TTC549 (cell line): ENCODE data around the gene KCNH1.

Source experiments
- FAIRE-seq: peaks from 2 replicates; lab custom pipeline; 2012; peaks lifted over from hg19 to GRCh38; lab: Jason Lieb, UNC

The KCNH1 gene

DNA sequence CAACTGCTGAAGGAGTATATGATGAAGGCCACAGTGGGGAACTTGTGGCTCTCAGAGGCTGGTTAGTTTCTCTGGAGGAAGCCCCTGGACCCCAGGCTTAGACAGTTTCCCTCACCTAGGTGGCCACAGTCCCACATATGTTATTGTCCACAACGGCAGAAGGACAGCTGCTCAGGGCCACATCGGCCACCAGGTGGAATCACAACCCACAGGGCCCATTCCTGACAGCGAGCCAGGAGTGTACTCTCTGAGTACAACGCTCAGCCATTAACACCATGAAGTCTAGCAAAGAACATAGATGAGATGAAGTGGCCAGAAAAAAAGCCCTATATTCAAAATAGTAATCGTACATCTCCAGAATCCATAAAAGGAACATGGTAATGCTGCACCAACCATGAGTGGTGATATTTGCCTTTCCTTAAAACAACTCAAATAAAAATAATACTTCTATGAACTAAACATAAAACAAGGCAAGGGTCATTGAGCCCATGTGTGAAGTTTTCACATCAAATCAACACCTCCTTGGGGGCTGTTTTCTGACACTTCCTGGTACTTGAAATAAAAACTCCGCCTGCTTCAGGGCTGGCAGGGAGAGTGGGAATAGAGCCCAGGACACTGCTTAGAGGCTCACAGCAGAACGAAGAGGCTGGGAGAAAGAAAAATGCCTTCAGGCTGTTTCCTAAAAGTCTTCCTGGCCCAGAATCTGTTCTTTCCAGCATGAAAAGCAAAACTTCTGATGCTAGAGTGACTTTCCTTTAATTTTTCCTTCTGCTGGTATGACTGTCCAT lies 421.9 kb downstream of the KCNH1 start:
- no peak for FAIRE-seq

DNA sequence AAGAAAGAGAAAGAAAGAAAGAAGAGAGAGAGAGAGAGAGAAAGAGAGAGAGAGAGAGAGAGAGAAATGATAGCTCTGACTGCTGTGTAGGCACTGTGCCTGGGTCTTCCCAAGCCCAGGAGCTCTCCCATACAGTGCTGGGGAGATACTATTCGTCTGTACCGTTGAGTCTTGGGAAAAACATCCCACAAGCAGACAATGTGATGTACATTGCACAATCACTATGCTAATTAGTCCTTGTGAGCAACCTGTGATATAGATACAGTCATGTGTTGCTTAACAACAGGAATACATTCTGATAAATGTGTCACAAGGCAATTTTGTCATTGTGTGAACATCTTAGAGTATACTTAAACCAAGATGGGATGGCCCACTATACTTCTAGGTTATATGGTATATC lies 424.2 kb downstream of the KCNH1 start:
- no peak for FAIRE-seq

DNA sequence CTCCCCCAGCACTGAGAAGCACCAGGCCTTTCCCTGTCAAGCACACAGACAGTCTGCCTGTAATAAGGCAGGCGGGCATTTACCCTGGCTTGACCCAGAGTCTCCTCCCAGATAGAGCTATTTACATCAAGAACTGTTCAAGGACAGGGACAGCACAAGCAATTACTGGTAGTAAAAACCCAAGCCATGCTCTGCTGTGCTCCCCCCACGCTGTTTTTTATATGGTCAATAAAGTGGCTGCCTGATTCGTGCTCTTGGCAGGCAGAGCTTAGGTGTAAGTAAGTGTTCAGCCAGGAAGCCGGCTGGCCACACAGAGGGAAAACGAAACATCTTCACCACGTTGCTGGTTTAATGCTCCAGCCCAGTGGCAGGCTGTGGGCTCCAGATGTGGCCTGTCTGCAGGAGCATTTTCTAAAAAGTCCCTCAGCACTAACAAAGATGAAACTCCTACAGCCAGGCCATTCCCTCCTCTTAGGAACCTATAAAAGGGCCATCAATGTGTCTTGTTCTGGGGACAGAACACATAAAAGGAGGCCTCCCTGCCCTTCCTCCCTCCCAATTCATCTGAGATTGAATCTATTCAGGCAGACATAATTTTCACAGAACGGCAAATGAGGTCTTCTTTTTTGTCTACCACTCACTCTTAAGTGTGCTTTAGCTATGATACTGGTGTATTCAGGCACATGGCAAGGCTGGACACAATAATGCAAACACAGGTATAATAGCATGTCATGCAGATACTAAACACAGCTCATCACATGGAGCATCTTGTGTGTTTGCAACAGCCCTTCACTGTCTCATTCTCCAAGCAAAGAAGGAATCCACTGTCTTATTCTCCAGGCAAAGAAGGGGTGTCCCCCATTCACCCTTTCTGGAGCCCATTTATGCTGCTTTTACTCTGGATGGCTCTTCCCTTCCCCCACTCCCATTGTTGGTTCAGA lies 426.4 kb downstream of the KCNH1 start:
- no peak for FAIRE-seq

DNA sequence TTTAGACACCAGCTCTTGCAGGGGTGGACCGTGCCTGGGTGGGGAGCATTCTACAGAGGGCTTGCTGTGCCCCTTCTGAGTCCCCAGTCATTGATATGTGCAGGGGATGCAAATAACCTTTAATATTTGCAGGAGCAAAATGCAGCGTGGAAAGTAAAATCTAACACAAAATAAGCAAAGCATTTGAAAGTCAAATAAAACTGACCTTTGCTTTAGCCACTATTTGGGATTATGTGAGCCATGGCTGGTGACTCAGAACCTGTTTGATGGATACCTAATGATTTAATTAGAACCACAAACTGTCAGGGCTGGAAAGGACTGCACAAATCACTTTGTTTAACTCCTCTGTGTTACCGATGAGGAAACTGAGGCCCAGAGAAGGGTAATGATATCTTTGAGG lies 427.7 kb downstream of the KCNH1 start:
- no peak for FAIRE-seq

DNA sequence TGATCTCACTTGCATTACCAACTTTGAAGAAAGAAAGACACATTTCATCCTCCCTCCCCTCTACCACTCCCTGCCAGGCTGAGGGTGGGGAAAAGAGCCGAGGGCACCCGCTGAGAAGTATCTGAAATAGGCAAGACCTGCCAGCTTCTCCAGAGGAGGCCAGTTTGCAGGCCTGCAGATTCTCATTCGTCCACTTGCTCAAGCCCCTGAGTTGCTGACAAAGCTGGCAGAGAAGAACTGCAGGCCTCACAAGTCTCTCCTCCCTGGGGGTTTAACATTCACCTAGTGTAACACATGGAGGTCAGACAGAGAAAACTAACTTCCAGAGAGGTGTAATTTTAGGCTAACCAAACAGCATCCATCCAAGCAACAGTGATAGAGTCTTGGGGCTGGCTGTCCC lies 428.9 kb downstream of the KCNH1 start:
- no peak for FAIRE-seq

DNA sequence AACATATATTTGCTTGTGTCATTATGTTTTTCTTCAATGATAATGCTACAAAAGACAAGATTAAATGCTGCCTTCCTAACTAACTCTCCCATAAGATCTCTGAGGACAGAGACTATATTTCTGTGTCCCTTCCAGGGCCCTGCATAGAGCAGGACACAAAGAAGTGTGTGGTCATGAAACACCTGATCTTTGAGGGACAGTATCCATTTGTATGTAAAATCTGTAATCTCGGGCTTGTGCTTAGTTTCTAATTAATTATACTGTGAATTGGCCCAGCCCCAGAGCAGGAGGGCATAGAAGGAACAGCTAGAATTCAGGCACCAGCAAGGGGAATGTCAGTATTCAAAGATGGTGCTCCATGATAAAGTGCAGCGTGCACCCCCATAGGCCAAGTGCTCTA lies 430.4 kb downstream of the KCNH1 start:
- no peak for FAIRE-seq

DNA sequence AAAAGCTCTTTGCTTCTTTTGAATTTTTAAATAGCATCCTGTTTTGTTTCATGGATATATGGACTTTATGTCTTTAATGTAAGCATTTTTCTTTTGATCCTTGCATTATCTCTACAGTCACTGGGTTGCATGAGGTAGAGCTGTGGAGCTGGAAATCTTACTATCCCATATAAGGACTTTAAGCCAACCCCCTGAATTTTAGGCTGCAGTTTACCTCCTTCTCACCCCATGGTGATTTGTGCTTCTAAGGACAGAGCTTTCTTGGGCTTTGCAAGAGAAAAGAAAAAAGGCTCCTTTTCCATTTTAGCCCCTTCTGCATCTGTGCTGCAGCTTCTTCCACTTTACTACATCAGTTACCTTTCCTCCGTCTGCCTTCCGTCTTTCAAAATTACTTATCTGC lies 431.4 kb downstream of the KCNH1 start:
- FAIRE-seq = no peak

DNA sequence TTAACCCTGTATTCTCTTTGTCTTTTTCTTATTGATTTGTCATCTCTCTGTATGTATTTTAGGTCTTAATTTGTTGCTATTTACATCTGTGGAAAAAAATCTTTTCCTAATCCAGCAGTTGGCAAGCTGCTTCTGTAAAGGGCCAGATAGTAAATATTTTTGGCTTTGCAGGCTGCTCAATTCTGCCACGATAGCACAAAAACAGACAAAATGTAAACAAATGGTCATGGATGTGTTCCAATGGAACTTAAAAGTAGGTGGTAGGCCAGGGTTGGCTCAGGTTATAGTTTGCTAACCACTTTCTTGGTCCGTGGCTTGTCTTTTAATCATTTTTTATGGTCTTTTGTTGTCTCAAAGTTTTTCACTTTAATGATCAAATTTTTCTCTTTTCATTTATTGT lies 433.4 kb downstream of the KCNH1 start:
- no peak for FAIRE-seq

DNA sequence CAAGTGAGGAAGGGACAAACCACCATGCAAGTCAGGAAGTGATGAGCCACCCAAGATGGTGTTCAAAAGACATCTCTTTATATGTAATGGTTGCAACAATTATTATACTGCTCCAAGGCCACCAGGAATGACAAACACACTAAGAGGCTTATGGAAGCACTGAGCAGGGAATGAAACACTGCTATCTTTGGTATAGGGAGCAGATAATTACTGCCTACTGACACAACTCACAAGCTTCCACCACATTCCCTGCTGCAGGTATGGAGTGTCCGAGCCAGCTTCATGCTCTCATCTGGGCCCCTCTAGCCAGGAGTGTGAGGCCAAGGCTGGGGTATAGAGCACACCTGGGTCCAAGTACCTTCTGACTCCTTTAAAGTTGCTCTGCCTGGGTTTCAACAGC lies 433.9 kb downstream of the KCNH1 start:
- FAIRE-seq = no peak

DNA sequence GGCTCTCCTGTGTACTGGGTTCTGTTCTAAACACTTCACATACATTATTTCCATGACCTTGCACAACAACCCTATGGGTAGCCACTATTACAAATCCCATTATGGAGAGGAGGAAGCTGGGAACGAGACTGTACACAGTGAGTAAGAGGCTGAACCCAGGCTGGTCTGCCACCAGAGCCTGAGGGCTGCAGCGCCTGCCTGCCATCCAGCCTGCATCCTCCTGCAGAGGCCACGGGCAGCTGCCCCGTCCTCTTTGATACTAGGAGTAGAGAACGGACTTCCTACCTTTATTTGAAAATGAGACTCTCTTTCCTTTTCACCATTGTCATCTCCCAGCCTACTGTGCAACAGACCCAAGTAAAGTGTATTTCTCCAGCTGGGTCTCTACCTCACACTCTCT lies 435.3 kb downstream of the KCNH1 start:
- no peak for FAIRE-seq

DNA sequence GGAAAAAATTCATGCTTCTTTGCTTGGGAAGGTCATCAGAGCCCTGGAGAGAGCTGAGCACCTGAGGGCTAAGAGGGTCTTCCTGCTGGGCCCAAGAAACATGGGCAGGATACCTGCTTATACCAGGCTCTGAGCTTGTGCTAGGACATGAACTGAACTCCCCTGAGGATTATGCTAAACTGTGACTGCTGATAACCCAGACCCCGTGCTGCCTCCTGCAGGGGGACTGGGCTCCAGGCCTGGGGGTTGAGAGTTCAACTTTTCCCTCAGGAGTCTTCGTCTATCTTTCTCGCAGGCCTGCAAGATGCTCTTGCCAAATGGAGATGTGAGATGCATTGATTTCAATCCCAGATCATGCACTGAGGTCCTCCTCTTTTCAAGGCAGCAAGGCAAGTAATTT lies 436.8 kb downstream of the KCNH1 start:
- FAIRE-seq = no peak

DNA sequence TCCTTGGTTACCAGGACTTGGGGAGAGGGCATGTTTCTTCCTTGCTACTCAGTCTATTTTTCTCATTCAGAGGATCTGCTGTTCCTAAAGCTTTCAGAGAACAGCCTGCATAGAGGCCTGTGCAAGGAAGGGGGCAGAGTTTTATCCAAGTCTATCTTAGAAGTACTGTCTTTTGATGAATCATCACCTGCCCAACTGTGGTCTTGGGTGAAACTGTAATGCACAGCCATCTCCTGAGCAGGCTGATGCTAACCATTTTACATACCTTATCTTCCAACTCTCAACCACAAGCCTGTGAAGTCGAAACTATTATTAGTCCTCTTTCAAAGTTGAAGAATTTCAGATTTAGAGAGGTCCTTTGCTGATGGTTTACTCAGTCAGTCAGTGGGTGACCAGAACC lies 437.2 kb downstream of the KCNH1 start:
- FAIRE-seq = no peak

DNA sequence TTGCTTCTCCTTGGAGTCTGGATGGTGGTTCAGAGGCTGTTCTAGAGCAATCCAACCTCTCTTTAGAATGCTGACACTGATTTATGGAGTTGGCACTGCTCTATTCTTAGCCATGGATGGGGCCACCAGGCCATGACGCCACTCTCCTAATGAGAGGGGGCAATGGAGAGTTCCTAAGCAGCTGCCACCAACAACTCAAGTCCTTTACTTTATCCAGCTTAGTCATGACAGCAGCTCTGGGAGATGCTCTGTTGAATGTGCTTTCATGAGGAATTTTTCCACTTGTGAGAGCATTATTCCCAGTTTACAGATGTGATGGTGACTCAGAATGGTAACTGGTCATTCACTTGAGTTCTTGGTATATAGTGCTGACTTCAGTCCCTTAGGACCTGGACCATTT lies 438.9 kb downstream of the KCNH1 start:
- FAIRE-seq = no peak

DNA sequence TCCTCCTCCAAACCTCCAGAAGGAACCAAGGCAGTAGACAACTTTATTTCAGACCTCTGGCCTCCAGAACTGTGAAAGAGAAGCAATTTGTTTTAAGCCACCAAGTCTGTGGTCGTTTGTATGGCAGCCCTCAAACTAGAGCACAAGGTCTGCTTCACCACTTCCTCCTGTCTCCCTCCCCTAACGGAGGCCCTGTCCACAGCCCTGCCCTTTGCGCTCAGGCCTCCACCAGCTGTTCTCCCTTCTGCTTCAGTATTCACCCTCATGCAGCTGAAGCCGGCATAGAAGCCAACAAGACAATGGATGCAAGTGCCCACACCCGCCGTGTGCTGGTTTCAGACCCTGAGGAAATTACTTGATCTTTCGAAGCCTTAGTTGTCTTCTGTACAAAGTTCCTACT lies 441.2 kb downstream of the KCNH1 start:
- no peak for FAIRE-seq

DNA sequence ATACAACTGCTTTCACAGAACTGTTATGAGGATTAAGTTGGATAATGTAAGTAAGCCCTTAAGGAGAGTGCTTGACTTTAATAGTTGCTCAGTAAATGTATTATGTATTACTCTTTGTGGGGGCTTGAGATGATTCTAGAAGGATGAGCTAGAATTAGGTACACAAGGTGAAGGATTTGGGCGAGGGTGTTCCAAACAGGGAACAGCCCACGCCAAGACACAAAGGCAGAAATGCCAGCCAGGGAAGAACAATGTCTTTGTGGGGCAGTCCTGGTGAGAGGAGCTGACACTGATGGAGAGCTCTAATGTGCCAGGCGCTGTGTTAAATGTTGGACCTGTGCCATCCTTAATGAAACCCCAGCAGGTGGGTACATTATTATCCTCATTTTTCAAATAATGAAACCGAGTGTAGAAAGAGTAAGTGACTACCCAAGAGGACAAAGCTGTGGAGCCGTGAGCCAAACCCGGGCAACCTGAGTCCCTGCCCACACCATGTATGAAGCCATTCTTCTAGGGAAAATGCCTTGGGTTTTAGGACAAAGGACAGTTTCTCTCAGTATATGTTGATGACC lies 442.8 kb downstream of the KCNH1 start:
- no peak for FAIRE-seq

DNA sequence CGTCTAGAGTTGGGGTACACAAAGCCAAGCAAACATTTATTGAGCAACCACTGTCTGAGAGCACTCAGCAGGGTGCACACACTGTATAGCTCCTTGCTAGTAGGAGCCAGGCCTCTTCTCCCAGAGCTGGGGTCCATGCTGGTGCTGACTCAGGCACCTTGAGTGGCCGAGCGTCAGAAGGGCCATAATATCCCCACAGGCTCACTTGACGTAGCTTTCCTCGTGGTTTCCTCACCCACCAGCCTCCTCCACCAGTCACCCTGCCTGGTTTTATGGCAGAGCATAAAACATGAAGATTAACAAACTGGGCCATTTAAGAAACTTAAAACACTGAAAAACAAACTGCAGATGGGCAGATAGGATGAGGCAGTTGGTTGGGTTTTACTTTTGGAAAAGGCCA lies 443.7 kb downstream of the KCNH1 start:
- no peak for FAIRE-seq

DNA sequence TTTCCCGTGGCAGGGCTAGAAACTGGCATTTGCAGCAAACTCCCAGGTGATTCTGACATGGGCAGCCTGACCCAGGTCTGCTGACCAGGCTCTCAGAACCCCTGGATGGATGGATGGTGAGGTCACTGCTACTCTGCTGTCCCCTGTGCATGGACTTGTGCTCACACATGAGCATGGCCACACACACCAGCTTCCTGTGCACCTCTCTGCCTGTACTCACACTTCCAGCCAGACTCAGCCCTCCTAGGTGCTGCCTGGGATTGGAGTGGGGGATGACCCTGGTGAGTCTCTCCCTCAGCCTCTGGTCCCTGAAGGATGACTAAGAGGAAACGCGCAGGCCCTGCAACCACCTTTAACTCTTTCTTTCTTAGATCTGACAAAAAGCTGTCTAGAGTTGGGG lies 444.1 kb downstream of the KCNH1 start:
- no peak for FAIRE-seq

DNA sequence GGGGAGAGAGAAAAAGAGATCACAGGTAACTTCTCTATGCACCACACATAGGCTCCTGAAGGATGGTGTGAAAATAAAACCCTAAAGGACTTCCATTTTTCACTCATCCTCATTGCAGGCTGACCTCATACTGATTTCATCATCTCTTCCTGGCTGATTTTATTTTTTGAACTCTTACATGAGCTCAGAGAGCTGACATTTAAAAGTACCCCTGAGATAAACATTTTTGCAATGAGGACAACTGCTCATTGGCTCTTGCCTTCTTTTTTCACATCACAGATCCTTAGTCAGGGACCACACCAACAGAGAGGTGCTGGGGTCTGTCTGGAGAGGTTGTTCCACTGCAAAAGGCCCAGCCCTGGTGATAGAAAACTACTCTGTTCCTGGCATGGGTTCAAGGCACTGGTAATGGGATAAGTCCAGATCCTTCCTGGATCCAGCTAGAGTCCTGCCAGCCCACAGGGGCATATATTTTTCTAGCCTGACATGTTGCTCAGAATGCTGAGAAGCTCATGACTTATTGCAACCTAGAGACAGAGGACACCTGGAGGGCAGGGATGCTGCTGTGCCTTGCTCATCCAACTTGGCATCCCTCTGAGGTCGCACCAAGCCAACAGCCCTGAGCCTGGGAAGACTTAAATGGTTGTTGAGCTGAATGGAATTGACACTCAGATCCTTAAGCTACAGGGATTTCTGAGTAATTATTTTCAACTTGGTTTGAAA lies 445.3 kb downstream of the KCNH1 start:
- no peak for FAIRE-seq

DNA sequence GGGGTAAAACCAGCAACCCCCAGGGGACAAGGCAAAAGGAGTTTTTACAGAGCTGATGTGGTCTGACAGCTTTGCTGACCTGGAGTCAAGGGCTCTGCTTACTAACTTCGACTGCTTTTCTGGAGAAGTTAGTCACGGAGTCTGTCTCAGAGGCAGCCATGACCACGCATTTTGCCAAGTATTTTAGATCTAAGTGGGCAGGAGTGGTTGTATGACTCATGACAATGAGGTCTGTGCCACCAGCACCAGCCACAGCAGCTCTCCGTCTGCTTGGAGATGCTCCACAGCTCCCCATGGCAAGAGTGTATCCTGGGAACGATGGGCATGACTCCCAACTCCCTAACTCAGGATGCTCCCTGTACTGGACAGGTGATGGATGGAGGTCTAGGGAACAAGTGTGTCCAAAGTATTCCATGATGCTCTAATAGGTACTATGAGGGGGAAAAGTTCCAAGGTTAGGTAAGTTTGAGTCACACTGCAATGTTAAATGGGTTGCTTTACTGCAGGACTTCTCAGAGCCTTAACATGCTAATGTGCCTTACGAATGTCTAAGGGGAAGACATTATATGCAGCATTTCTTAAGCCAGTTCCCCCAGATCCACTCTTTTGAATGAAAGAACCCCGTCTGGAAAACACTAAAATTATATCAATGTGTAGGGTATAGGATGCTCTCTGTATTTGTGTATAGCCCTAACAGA lies 446.2 kb downstream of the KCNH1 start:
- no peak for FAIRE-seq

DNA sequence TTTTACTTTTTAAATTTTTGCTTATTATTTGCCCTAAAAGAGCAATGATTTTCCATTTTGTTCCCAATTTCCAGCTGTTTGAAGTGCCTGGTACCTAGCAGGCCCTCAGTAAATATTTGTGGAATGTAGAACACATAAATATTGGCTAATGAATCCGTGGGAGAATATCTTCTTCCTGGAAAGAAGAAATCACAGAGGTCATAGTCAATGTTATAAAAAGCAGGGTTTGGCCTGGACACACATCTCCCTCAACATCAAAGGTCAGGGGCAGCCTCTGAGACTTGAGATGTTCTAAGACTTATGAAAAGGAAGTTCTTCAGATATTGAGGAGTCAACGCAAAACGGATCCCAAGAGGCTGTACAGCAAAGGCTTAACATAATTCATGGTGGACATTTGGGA lies 447.1 kb downstream of the KCNH1 start:
- FAIRE-seq = no peak

DNA sequence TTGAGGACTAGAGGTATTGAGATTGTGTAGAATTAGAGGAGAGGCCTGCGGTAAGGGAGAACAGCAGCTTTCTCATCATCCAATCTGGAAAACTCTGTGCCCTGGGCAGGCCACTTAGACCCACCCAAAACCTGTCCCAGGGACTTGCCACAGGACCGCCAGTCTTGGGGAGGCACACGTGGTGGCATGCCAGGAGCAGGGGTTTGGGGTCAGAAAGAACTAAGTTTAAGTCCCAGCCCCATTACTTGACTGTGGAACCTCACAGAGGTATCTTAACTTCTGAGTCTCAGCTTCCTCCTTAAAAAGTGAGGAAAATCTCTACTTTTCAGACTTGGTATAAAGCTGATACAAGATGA lies 448.7 kb downstream of the KCNH1 start:
- no peak for FAIRE-seq
